Parathyroid adenoma (tissue), 2 donors: ENCODE data around the gene ZNF532.

ENCODE experiments used
- H2AFZ ChIP-seq: fragments of 300-600 bp; sonication (generic); one replicate; pipeline ENCODE4 v1.7.0; 2017; ENCODE audit warnings: antibody characterized with exemption, mild to moderate bottlenecking
- H3K27ac ChIP-seq: fragments of 300-600 bp; sonication (generic); one replicate; pipeline ENCODE4 v1.7.0; 2017
- H3K27me3 ChIP-seq: fragments of 300-600 bp; sonication (generic); one replicate; pipeline ENCODE4 v1.7.0; 2017; ENCODE audit warnings: low read length; ENCODE audit not compliant: control insufficient read depth, insufficient read depth
- H3K36me3 ChIP-seq: fragments of 300-600 bp; sonication (generic); one replicate; pipeline ENCODE4 v1.7.0; 2017; ENCODE audit warnings: low read length; ENCODE audit not compliant: control insufficient read depth, insufficient read depth
- H3K4me1 ChIP-seq: fragments of 300-600 bp; sonication (generic); one replicate; pipeline ENCODE4 v1.7.0; 2017; ENCODE audit warnings: control low read depth
- H3K4me2 ChIP-seq: fragments of 300-600 bp; sonication (generic); one replicate; pipeline ENCODE4 v1.7.0; 2017; ENCODE audit warnings: low read length
- H3K4me3 ChIP-seq: fragments of 300-600 bp; sonication (generic); one replicate; pipeline ENCODE4 v1.7.0; 2017; ENCODE audit warnings: low read depth, low read length
- H3K79me2 ChIP-seq: fragments of 300-600 bp; sonication (generic); one replicate; pipeline ENCODE4 v1.7.0; 2017; ENCODE audit warnings: control low read depth
- H3K9ac ChIP-seq: fragments of 300-600 bp; sonication (generic); one replicate; pipeline ENCODE4 v1.7.0; 2017; ENCODE audit warnings: mild to moderate bottlenecking
- H3K9me3 ChIP-seq: fragments of 300-600 bp; sonication (generic); one replicate; pipeline ENCODE4 v1.7.0; 2017; ENCODE audit warnings: low read length; ENCODE audit not compliant: control insufficient read depth
- TF ChIP-seq, protein P1 (sequence below): fragments of 300-600 bp; sonication (generic); IDR thresholded peaks from one replicate; pipeline ENCODE4 v1.7.0; 2017; ENCODE audit warnings: antibody characterized with exemption, mild to moderate bottlenecking
- donor health status: primary hyperparathyroidism.

The ZNF532 gene

DNA sequence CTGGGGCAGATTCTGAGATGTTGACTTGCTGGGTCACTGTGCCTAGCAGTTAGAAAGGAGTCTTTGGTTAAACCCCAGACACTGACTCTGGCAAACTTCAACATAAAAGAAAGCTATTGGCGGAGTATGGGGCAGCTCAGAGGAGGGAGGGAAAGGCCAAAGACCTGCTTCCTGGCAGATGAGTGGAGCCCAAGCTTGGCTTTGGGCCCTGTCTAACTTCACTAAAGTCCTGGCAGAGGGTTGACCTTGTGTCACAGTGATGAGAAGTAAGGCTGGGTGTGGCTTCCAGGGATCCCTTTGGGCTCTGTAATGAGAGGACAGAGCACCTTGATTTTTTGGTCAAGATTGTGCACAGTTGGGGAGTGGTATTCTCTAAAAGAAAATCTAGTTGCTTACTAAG, 145.2 kb downstream of the ZNF532 start:
- TF ChIP-seq, protein P1, sequence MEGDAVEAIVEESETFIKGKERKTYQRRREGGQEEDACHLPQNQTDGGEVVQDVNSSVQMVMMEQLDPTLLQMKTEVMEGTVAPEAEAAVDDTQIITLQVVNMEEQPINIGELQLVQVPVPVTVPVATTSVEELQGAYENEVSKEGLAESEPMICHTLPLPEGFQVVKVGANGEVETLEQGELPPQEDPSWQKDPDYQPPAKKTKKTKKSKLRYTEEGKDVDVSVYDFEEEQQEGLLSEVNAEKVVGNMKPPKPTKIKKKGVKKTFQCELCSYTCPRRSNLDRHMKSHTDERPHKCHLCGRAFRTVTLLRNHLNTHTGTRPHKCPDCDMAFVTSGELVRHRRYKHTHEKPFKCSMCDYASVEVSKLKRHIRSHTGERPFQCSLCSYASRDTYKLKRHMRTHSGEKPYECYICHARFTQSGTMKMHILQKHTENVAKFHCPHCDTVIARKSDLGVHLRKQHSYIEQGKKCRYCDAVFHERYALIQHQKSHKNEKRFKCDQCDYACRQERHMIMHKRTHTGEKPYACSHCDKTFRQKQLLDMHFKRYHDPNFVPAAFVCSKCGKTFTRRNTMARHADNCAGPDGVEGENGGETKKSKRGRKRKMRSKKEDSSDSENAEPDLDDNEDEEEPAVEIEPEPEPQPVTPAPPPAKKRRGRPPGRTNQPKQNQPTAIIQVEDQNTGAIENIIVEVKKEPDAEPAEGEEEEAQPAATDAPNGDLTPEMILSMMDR: no peak
- Histone ChIP-seq H3K79me2 (no peaks in the 10 kb centered on the region), H3K4me3 (no peak overlapping the region), H3K9ac (no peak overlapping the region), H3K9me3 (no peaks in the 10 kb centered on the region), H2AFZ (no peak overlapping the region), H3K27me3 (no peaks in the 10 kb centered on the region), H3K4me1 (peaks cover 5% of the 10 kb centered on the region), H3K27ac (no peak overlapping the region), H3K4me2 (no peak overlapping the region), H3K36me3 (no peaks in the 10 kb centered on the region)

DNA sequence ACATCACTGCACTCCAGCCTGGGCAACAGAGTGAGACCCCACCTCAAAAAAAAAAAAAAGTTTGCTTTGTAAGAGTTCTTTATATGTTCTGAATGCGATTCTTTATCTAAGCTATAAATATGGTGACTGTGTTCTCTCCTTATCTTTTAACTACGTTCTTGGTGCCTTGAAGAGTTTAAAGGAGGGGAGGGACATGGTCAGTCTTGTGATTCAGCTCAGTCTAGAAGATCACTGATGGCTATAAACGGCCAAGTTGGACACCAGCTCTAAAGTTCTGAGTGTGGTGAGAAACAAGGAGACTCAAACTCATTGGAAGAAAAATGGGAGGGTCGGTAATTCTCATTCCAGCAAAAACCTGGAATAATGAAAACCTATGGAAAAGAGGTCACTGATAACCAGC, 146.6 kb downstream of the ZNF532 start:
- H3K4me3 ChIP-seq: no peak overlapping the region
- peaks cover 3% of the 10 kb centered on the region for H3K4me1 ChIP-seq
- no peaks in the 10 kb centered on the region for H3K79me2 ChIP-seq
- TF ChIP-seq, protein P1: no peak
- no peaks in the 10 kb centered on the region for H3K36me3 ChIP-seq
- H3K9me3 ChIP-seq: no peaks in the 10 kb centered on the region
- H3K27me3 ChIP-seq: no peaks in the 10 kb centered on the region
- no peak overlapping the region for H2AFZ ChIP-seq
- H3K9ac ChIP-seq: no peak overlapping the region
- no peak overlapping the region for H3K27ac ChIP-seq
- no peak overlapping the region for H3K4me2 ChIP-seq

DNA sequence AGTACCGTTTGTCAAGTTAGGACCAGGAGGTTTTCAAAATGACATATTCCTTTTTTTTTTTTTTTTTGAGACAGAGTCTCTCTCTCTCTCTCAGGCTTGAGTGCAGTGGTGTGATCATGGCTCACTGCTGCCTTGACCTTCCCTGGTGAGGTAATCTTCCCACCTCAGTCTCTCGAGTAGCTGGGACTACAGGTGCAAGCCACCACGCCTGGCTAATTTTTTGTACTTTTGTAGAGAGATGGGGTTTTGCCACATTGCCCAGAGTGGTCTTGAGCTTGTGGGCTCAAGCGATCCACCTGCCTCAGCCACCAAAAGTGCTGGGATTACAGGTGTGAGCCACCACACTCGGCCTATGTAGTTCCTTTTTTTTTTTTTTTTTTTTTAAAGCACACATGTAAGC, 147.1 kb downstream of the ZNF532 start:
- peaks cover 3% of the 10 kb centered on the region for H3K4me1 ChIP-seq
- H2AFZ ChIP-seq: no peak overlapping the region
- H3K4me2 ChIP-seq: no peak overlapping the region
- no peak overlapping the region for H3K4me3 ChIP-seq
- H3K27ac ChIP-seq: no peak overlapping the region
- no peaks in the 10 kb centered on the region for H3K9me3 ChIP-seq
- H3K9ac ChIP-seq: no peak overlapping the region
- H3K27me3 ChIP-seq: no peaks in the 10 kb centered on the region
- TF ChIP-seq, protein P1: no peak
- no peaks in the 10 kb centered on the region for H3K36me3 ChIP-seq
- H3K79me2 ChIP-seq: no peaks in the 10 kb centered on the region

DNA sequence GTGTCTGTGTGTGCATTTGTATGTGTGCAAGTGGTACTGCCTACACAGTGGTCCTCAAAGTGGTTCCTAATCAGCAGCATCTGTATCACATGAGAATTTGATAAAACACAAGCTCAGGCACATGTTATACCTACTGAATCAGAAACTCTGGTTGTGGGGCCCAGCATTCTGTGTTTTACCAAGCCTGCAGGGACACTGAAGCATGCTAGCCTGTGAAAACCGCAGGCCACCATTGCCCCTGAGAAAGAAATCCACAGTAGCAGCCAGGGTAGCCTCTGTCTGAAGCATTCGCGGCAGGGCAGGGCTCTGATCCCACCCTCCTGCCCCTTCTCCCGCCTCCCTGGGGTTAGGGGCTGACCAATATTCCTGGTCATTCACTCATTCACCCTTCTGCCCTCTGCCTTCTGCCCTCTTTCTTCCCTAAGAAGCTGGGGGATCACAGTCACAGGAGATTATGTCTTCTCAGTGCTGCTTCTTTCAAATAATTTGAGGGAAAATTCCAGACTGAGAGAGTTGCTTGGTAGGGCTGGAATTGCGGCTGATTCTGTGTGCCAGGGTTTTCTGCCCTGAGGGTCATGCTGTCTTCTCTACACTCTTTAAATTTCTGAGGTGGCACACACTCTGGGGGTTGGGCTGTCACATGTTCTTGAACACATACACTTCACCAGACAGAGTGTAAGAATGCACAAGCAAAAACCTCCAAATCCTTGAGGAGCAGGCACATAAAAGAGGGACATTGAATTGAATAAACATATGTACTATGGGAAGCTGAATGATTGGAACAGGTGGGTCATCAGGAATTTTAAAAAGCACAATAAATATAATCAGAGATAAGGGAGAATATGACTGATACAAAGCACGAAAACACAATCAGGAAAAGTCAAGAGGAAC, 148.4 kb downstream of the ZNF532 start:
- no peak overlapping the region for H3K4me2 ChIP-seq
- no peak overlapping the region for H3K27ac ChIP-seq
- no peaks in the 10 kb centered on the region for H3K36me3 ChIP-seq
- H2AFZ ChIP-seq: peak overlapping the region; percentile 17
- no peak overlapping the region for H3K4me3 ChIP-seq
- no peaks in the 10 kb centered on the region for H3K79me2 ChIP-seq
- TF ChIP-seq, protein P1: no peak
- H3K4me1 ChIP-seq: peaks cover 3% of the 10 kb centered on the region
- H3K9me3 ChIP-seq: no peaks in the 10 kb centered on the region
- no peaks in the 10 kb centered on the region for H3K27me3 ChIP-seq
- no peak overlapping the region for H3K9ac ChIP-seq

DNA sequence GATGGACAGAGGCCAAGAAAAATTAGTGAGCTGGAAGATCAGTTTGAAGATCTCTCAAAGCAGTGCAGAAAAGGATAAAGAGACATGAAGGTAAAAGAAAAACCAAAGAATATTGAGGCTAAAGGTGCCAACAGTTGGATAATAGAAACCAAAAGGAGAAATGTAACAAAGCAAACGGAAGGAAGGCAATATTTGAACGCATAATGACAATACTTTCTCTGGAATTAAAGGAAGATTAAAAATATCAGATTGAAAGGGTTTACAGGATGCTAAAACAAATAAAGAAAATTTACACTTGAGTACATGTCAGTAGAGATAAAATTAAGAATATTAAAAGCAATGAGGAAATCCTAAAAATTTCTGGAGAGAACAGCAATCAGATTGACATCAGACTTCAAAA, 149.1 kb downstream of the ZNF532 start:
- no peak overlapping the region for H2AFZ ChIP-seq
- no peak overlapping the region for H3K27ac ChIP-seq
- H3K9me3 ChIP-seq: no peaks in the 10 kb centered on the region
- no peaks in the 10 kb centered on the region for H3K27me3 ChIP-seq
- no peaks in the 10 kb centered on the region for H3K36me3 ChIP-seq
- peaks cover 3% of the 10 kb centered on the region for H3K4me1 ChIP-seq
- H3K4me2 ChIP-seq: peak overlapping the region; percentile 9
- TF ChIP-seq, protein P1: no peak
- no peaks in the 10 kb centered on the region for H3K79me2 ChIP-seq
- H3K4me3 ChIP-seq: no peak overlapping the region
- H3K9ac ChIP-seq: no peak overlapping the region
